CD4-positive, alpha-beta memory T cell (primary cell): Measurements from ENCODE around the gene TBCB. TPM values are rescaled to one million over a fixed set of nuclear protein-coding genes. Genes with fewer than 3 reads are reported as not detected.

Source experiments
- CTCF ChIA-PET: fragments of 350-600 bp; sonication (Branson Sonifier 250); formaldehyde crosslinking; loops from one replicate; lab custom pipeline; 2021; ENCODE audit warnings: inconsistent platforms; ENCODE audit not compliant: partially characterized antibody; lab: Charles Lee
- POLR2A ChIA-PET: fragments of 350-600 bp; sonication (Branson Sonifier 250); formaldehyde crosslinking; loops from one replicate; lab custom pipeline; 2021; ENCODE audit not compliant: partially characterized antibody; lab: Charles Lee
- DNase-seq, 5 donors: peaks; one replicate each; pipeline versions ENCODE4 v3.0.0 to v3.0.0-alpha.2; 2020 to 2022; ENCODE audit warnings: mixed read lengths in 1 of 5
- H3K27ac ChIP-seq: one replicate; pipeline ENCODE4 v1.7.0; 2013; ENCODE audit warnings: low read depth, low read length
- H3K27me3 ChIP-seq: 2 replicates; pipeline ENCODE4 v1.7.0; 2013; ENCODE audit warnings: mild to moderate bottlenecking, low read length, moderate library complexity; ENCODE audit not compliant: insufficient read depth
- H3K36me3 ChIP-seq: 2 replicates; pipeline ENCODE4 v1.7.0; 2013; ENCODE audit warnings: mild to moderate bottlenecking, low read length, moderate library complexity; ENCODE audit not compliant: insufficient read depth
- H3K4me1 ChIP-seq: 2 replicates; pipeline ENCODE4 v1.7.0; 2013; ENCODE audit warnings: mild to moderate bottlenecking, low read length, moderate library complexity; ENCODE audit not compliant: insufficient read depth
- H3K4me3 ChIP-seq, 2 donors: one replicate each; pipeline ENCODE4 v1.7.0; 2013; ENCODE audit warnings: low read length in 2 of 2, mild to moderate bottlenecking in 1 of 2
- H3K9me3 ChIP-seq, 2 donors: one replicate each; pipeline ENCODE4 v1.7.0; 2013; ENCODE audit warnings: low read length in 2 of 2, control low read depth in 1 of 2; ENCODE audit not compliant: control insufficient read depth in 1 of 2
- H3K27ac Mint-ChIP-seq, 7 donors: one replicate each; pipeline ENCODE4 v1.8.0; 2020 to 2021; ENCODE audit warnings: mixed read lengths in 7 of 7, mild to moderate bottlenecking in 6 of 7, inconsistent platforms in 3 of 7, moderate library complexity in 3 of 7
- H3K27me3 Mint-ChIP-seq, 2 donors: one replicate each; pipeline ENCODE4 v1.8.0; 2020 to 2021; ENCODE audit warnings: mixed read lengths in 2 of 2
- H3K36me3 Mint-ChIP-seq, 2 donors: one replicate each; pipeline ENCODE4 v1.8.0; 2020 to 2021; ENCODE audit warnings: mixed read lengths in 2 of 2, inconsistent platforms in 1 of 2, mild to moderate bottlenecking in 1 of 2
- H3K4me1 Mint-ChIP-seq, 4 donors: one replicate each; pipeline ENCODE4 v1.8.0; 2020 to 2021; ENCODE audit warnings: mixed read lengths in 4 of 4, mild to moderate bottlenecking in 1 of 4
- H3K4me3 Mint-ChIP-seq, 8 donors: one replicate each; pipeline ENCODE4 v1.8.0; 2020 to 2021; ENCODE audit warnings: mixed read lengths in 8 of 8, mild to moderate bottlenecking in 7 of 8, moderate library complexity in 6 of 8, inconsistent platforms in 3 of 8
- H3K9me3 Mint-ChIP-seq, 8 donors: one replicate each; pipeline ENCODE4 v1.8.0; 2020 to 2021; ENCODE audit warnings: mixed read lengths in 8 of 8, mild to moderate bottlenecking in 5 of 8, inconsistent platforms in 3 of 8, moderate library complexity in 1 of 8
- intact Hi-C: fragments of 100-400 bp; cut with micrococcal nuclease; formaldehyde crosslinking; loops from one replicate; pipeline ENCODE4 v1.15.1; 2023
- polyA plus RNA-seq, 2 donors: library from polyadenylated mRNA; unstranded; fragments of 300-500 nt; fragmentation: Illumina TruSeq; gene quantifications; one replicate each; pipeline ENCODE4 v1.2.3, GENCODE V29; 2021
- total RNA-seq, 2 experiments: library from RNA; stranded (reverse); gene quantifications; one replicate each; pipeline ENCODE4 v1.2.3, GENCODE V29; 2021

The TBCB gene
- total and polyA plus RNA-seq, 4 experiments from 2014 or later = 148 to 308 (median 202) TPM

- H3K9me3 ChIP-seq = no peaks in the 10 kb centered on the region
- CTCF ChIA-PET = interaction anchor here (6.1 kb wide), 1 partner anchor 13 kb away, joined by 50 read pairs; no protein-coding TSS in a partner anchor
- intact Hi-C loops = loop anchor here (1.0 kb wide), 2 partner anchors 14 to 87 kb away; partner anchors contain the start of genes THAP8 and WDR62
- no peaks in the 10 kb centered on the region for H3K27me3 ChIP-seq
- Mint-ChIP-seq H3K27me3 (no peaks in the 10 kb centered on the region), H3K9me3 (peaks cover 0 to 3% (median 0%) of the 10 kb centered on the region in 8 donors), H3K36me3 (peaks cover 20 to 42% of the 10 kb centered on the region in 2 donors), H3K4me1 (peaks cover 12 to 30% (median 23%) of the 10 kb centered on the region in 4 donors), H3K4me3 (peak overlapping the region; percentile 81 to 97 (median 96)), H3K27ac (peak overlapping the region; percentile 70 to 97 (median 95))
- H3K4me1 ChIP-seq = peaks cover 15% of the 10 kb centered on the region
- peaks cover 32% of the 10 kb centered on the region for H3K36me3 ChIP-seq
- H3K27ac ChIP-seq = peak overlapping the region; percentile 88
- POLR2A ChIA-PET = interaction anchor here (1.0 to 5.7 kb wide), 6 partner anchors 13 to 182 kb away, joined by 3 to 61 read pairs (median 7); partner anchors contain the start of genes POLR2I, TBCB, ZNF146 and ZNF565
- H3K4me3 ChIP-seq = peak overlapping the region in 1 of 2 donors; percentile 84
- DNase-seq = peak; percentile 88 to 92 (median 90)
Observed at GRCh38 chr19:36141039-36141927, 26.0 kb downstream of the TBCB start.

- Mint-ChIP-seq H3K4me1 (peaks cover 11 to 28% (median 18%) of the 10 kb centered on the region in 4 donors), H3K27ac (peak overlapping the region in 4 of 7 donors; percentile 41 to 95 (median 66)), H3K4me3 (peak overlapping the region in 3 of 8 donors; percentile 31 to 97 (median 90)), H3K9me3 (peaks cover 0 to 3% (median 0%) of the 10 kb centered on the region in 8 donors), H3K36me3 (peaks cover 27 to 48% of the 10 kb centered on the region in 2 donors), H3K27me3 (no peaks in the 10 kb centered on the region)
- Histone ChIP-seq H3K27ac (peak overlapping the region; percentile 57), H3K27me3 (no peaks in the 10 kb centered on the region), H3K36me3 (peaks cover 40% of the 10 kb centered on the region), H3K4me3 (no peak overlapping the region), H3K4me1 (peaks cover 15% of the 10 kb centered on the region), H3K9me3 (no peaks in the 10 kb centered on the region)
- ChIA-PET CTCF (interaction anchor here (3.3 kb wide), 1 partner anchor 15 kb away, joined by 15 read pairs; no protein-coding TSS in a partner anchor), POLR2A (interaction anchor here (1.0 to 1.3 kb wide), 3 partner anchors 12 to 73 kb away, joined by 3 to 4 read pairs (median 3); partner anchors contain the start of genes ZNF146 and ZNF565)
- intact Hi-C loops = no loop called here
- no peak for DNase-seq
Observed at GRCh38 chr19:36142046-36142445, 26.8 kb downstream of the TBCB start.

GRCh38 chr19:36142496-36142895, 27.2 kb downstream of the TBCB start:
- Mint-ChIP-seq H3K9me3 (peaks cover 0 to 3% (median 0%) of the 10 kb centered on the region in 8 donors), H3K27me3 (no peaks in the 10 kb centered on the region), H3K4me1 (peaks cover 11 to 29% (median 18%) of the 10 kb centered on the region in 4 donors), H3K4me3 (peak overlapping the region in 5 of 8 donors; percentile 5 to 70 (median 18)), H3K36me3 (peaks cover 29 to 51% of the 10 kb centered on the region in 2 donors), H3K27ac (peak overlapping the region in 4 of 7 donors; percentile 53 to 89 (median 71))
- intact Hi-C loops = no loop called here
- DNase-seq = no peak
- H3K4me3 ChIP-seq = no peak overlapping the region
- ChIA-PET CTCF (interaction anchor here (0.9 to 3.3 kb wide), 2 partner anchors 11 to 15 kb away, joined by 5 to 15 read pairs; no protein-coding TSS in a partner anchor), POLR2A (interaction anchor here (1.0 to 1.3 kb wide), 2 partner anchors 12 to 14 kb away, joined by 3 to 4 read pairs; no protein-coding TSS in a partner anchor)
- no peak overlapping the region for H3K27ac ChIP-seq
- H3K9me3 ChIP-seq = no peaks in the 10 kb centered on the region
- H3K27me3 ChIP-seq = no peaks in the 10 kb centered on the region
- peaks cover 43% of the 10 kb centered on the region for H3K36me3 ChIP-seq
- peaks cover 15% of the 10 kb centered on the region for H3K4me1 ChIP-seq

- H3K27me3 Mint-ChIP-seq = no peaks in the 10 kb centered on the region
- peaks cover 57% of the 10 kb centered on the region for H3K36me3 ChIP-seq
- H3K4me3 Mint-ChIP-seq = no peak overlapping the region
- CTCF ChIA-PET = interaction anchor here (1.0 to 3.3 kb wide), 2 partner anchors 17 to 25 kb away, joined by 5 to 15 read pairs; no protein-coding TSS in a partner anchor
- no peak for DNase-seq
- peak overlapping the region in 1 of 7 donors; percentile 75 for H3K27ac Mint-ChIP-seq
- peaks cover 13 to 26% (median 15%) of the 10 kb centered on the region in 4 donors for H3K4me1 Mint-ChIP-seq
- H3K27ac ChIP-seq = no peak overlapping the region
- H3K27me3 ChIP-seq = no peaks in the 10 kb centered on the region
- POLR2A ChIA-PET = interaction anchor here (1.3 kb wide), 1 partner anchor 17 kb away, joined by 4 read pairs; no protein-coding TSS in a partner anchor
- peaks cover 42 to 68% of the 10 kb centered on the region in 2 donors for H3K36me3 Mint-ChIP-seq
- no peaks in the 10 kb centered on the region for H3K9me3 ChIP-seq
- H3K4me1 ChIP-seq = peaks cover 9% of the 10 kb centered on the region
- intact Hi-C loops = no loop called here
- peaks cover 0 to 3% (median 0%) of the 10 kb centered on the region in 8 donors for H3K9me3 Mint-ChIP-seq
- H3K4me3 ChIP-seq = no peak overlapping the region
Observed at GRCh38 chr19:36144624-36145023, 29.4 kb downstream of the TBCB start.

DNA sequence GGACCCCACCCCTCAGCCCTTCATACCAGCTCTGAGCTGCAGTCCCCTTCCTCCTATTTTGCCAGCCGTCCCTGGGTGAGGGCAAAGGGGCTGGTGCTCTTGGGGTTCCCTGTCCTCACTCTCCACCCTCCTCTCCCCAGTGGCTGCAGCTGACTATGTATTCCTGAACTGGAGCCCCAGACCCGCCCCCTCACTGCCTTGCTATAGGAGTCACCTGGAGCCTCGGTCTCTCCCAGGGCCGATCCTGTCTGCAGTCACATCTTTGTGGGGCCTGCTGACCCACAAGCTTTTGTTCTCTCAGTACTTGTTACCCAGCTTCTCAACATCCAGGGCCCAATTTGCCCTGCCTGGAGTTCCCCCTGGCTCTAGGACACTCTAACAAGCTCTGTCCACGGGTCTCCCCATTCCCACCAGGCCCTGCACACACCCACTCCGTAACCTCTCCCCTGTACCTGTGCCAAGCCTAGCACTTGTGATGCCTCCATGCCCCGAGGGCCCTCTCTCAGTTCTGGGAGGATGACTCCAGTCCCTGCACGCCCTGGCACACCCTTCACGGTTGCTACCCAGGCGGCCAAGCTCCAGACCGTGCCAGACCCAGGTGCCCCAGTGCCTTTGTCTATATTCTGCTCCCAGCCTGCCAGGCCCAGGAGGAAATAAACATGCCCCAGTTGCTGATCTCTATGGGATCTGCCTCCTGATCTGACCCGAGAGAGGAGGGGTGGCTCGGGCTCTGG, 34.6 kb downstream of the TBCB start:
- POLR2A ChIA-PET = no interaction called here
- peak overlapping the region in 3 of 7 donors; percentile 35 to 64 (median 42) for H3K27ac Mint-ChIP-seq
- Histone ChIP-seq H3K4me3 (no peak overlapping the region), H3K4me1 (no peaks in the 10 kb centered on the region), H3K36me3 (peaks cover 55% of the 10 kb centered on the region), H3K27me3 (no peaks in the 10 kb centered on the region), H3K27ac (no peak overlapping the region), H3K9me3 (no peaks in the 10 kb centered on the region)
- peaks cover 34 to 56% of the 10 kb centered on the region in 2 donors for H3K36me3 Mint-ChIP-seq
- H3K4me1 Mint-ChIP-seq = peaks cover 0 to 9% (median 3%) of the 10 kb centered on the region in 4 donors
- intact Hi-C loops = no loop called here
- no peaks in the 10 kb centered on the region for H3K9me3 Mint-ChIP-seq
- no peak for DNase-seq
- CTCF ChIA-PET = no interaction called here
- H3K27me3 Mint-ChIP-seq = no peaks in the 10 kb centered on the region
- H3K4me3 Mint-ChIP-seq = no peak overlapping the region

GRCh38 chr19:36150586-36150985, 35.3 kb downstream of the TBCB start:
- no peak for DNase-seq
- H3K27ac Mint-ChIP-seq = peak overlapping the region in 1 of 7 donors; percentile 53
- ChIA-PET CTCF (interaction anchor here (1.1 to 1.2 kb wide), 2 partner anchors 19 to 23 kb away, joined by 3 to 4 read pairs; no protein-coding TSS in a partner anchor), POLR2A (no interaction called here)
- H3K4me3 Mint-ChIP-seq = no peak overlapping the region
- Histone ChIP-seq H3K9me3 (no peaks in the 10 kb centered on the region), H3K27ac (no peak overlapping the region), H3K27me3 (no peaks in the 10 kb centered on the region), H3K4me3 (no peak overlapping the region), H3K36me3 (peaks cover 49% of the 10 kb centered on the region), H3K4me1 (no peaks in the 10 kb centered on the region)
- peaks cover 33 to 50% of the 10 kb centered on the region in 2 donors for H3K36me3 Mint-ChIP-seq
- intact Hi-C loops = no loop called here
- no peaks in the 10 kb centered on the region for H3K9me3 Mint-ChIP-seq
- H3K27me3 Mint-ChIP-seq = no peaks in the 10 kb centered on the region
- H3K4me1 Mint-ChIP-seq = peaks cover 0 to 9% (median 4%) of the 10 kb centered on the region in 4 donors
